Mesenchymal stem cell (in vitro differentiated cells and primary cell): ENCODE data around the gene ACOX1.

Source experiments
- DNase-seq: peaks from one replicate; pipeline ENCODE4 v3.0.0-alpha.2; 2013
- H2AFZ ChIP-seq: one replicate; pipeline ENCODE4 v1.6.1; 2013; ENCODE audit warnings: low read depth, mild to moderate bottlenecking, control low read depth, inconsistent platforms, low read length, moderate library complexity
- H2AK5ac ChIP-seq: 2 replicates; pipeline ENCODE4 v1.6.1; 2013; ENCODE audit warnings: low read length, moderate library complexity, mild to moderate bottlenecking, inconsistent platforms; ENCODE audit not compliant: severe bottlenecking
- H2BK120ac ChIP-seq: one replicate; pipeline ENCODE4 v1.6.1; 2013; ENCODE audit warnings: low read depth, mild to moderate bottlenecking, inconsistent platforms, low read length, moderate library complexity
- H2BK12ac ChIP-seq, 2 experiments: one replicate each; pipeline ENCODE4 v1.6.1; 2013; ENCODE audit warnings: inconsistent platforms in 2 of 2, low read length in 2 of 2, mild to moderate bottlenecking in 2 of 2, moderate library complexity in 2 of 2, control low read depth in 1 of 2
- H2BK15ac ChIP-seq: one replicate; pipeline ENCODE4 v1.6.1; 2013; ENCODE audit warnings: mild to moderate bottlenecking, low read depth, inconsistent platforms; ENCODE audit not compliant: poor library complexity, severe bottlenecking
- H2BK5ac ChIP-seq: 2 replicates; pipeline ENCODE4 v1.6.1; 2013; ENCODE audit warnings: low read depth, mild to moderate bottlenecking, low read length, control low read depth, inconsistent platforms; ENCODE audit not compliant: poor library complexity, severe bottlenecking
- H3K14ac ChIP-seq, 2 experiments: one replicate each; pipeline ENCODE4 v1.6.1; 2013; ENCODE audit warnings: inconsistent platforms in 2 of 2, low read length in 2 of 2, control low read depth in 1 of 2, mild to moderate bottlenecking in 1 of 2, moderate library complexity in 1 of 2
- H3K18ac ChIP-seq, 2 experiments: one replicate each; pipeline ENCODE4 v1.6.1; 2013; ENCODE audit warnings: inconsistent platforms in 2 of 2, low read length in 2 of 2, control low read depth in 1 of 2, low read depth in 1 of 2, mild to moderate bottlenecking in 1 of 2
- H3K23ac ChIP-seq, 2 experiments: one replicate each; pipeline ENCODE4 v1.6.1; 2013; ENCODE audit warnings: inconsistent platforms in 2 of 2, low read length in 2 of 2, mild to moderate bottlenecking in 2 of 2, moderate library complexity in 2 of 2, control low read depth in 1 of 2
- H3K27ac ChIP-seq: 2 replicates; pipeline ENCODE4 v1.5.1; 2013; ENCODE audit warnings: mild to moderate bottlenecking, moderate library complexity, low read length, control low read depth, inconsistent platforms; ENCODE audit not compliant: poor library complexity, severe bottlenecking
- H3K27me3 ChIP-seq, 2 experiments: 2 replicates each; pipeline versions ENCODE4 v1.6.1 to v1.7.0; 2013; ENCODE audit warnings: low read length in 2 of 2, mild to moderate bottlenecking in 2 of 2, moderate library complexity in 2 of 2, control low read depth in 1 of 2, inconsistent platforms in 1 of 2; ENCODE audit not compliant: control insufficient read depth in 1 of 2, insufficient read depth in 1 of 2
- H3K36me3 ChIP-seq, 2 experiments: 2 replicates each; pipeline versions ENCODE4 v1.6.1 to v1.7.0; 2013; ENCODE audit warnings: low read length in 2 of 2, control low read depth in 1 of 2, inconsistent platforms in 1 of 2, low read depth in 1 of 2, mild to moderate bottlenecking in 1 of 2; ENCODE audit not compliant: insufficient read depth in 2 of 2, control insufficient read depth in 1 of 2
- H3K4ac ChIP-seq, 2 experiments: one replicate each; pipeline ENCODE4 v1.6.1; 2013; ENCODE audit warnings: inconsistent platforms in 2 of 2, low read length in 2 of 2, mild to moderate bottlenecking in 2 of 2, moderate library complexity in 2 of 2, control low read depth in 1 of 2, low read depth in 1 of 2
- H3K4me1 ChIP-seq: 2 replicates; pipeline ENCODE4 v1.6.1; 2013; ENCODE audit warnings: low read depth, low read length, control low read depth; ENCODE audit not compliant: control insufficient read depth, insufficient read depth
- H3K4me2 ChIP-seq: 2 replicates; pipeline ENCODE4 v1.6.1; 2013; ENCODE audit warnings: low read length, mild to moderate bottlenecking, inconsistent platforms; ENCODE audit not compliant: poor library complexity, severe bottlenecking
- H3K4me3 ChIP-seq, 2 experiments: 2 replicates each; pipeline versions ENCODE4 v1.5.1 to v1.7.0; 2013; ENCODE audit warnings: low read length in 2 of 2, mild to moderate bottlenecking in 2 of 2, control low read depth in 1 of 2, low read depth in 1 of 2; ENCODE audit not compliant: insufficient read depth in 1 of 2
- H3K79me1 ChIP-seq: replicated peaks from 2 replicates; pipeline ENCODE4 v1.6.1; 2013; ENCODE audit warnings: mild to moderate bottlenecking, control low read depth, low read length, inconsistent platforms; ENCODE audit not compliant: poor library complexity, severe bottlenecking
- H3K9ac ChIP-seq: 2 replicates; pipeline ENCODE4 v1.7.0; 2013; ENCODE audit warnings: mild to moderate bottlenecking, low read length, moderate library complexity
- H3K9me3 ChIP-seq: 2 replicates; pipeline ENCODE4 v1.7.0; 2013; ENCODE audit warnings: mild to moderate bottlenecking, low read length; ENCODE audit not compliant: control insufficient read depth
- H4K8ac ChIP-seq: one replicate; pipeline ENCODE4 v1.6.1; 2013; ENCODE audit warnings: inconsistent platforms, mild to moderate bottlenecking, low read length, moderate library complexity
- H4K91ac ChIP-seq: one replicate; pipeline ENCODE4 v1.6.1; 2013; ENCODE audit warnings: mild to moderate bottlenecking, low read length, inconsistent platforms
- WGBS: methylation state at CpG from one replicate; pipeline ENCODE4 v1.1.7; 2013; ENCODE audit warnings: mixed read lengths; 5-methylcytosine and 5-hydroxymethylcytosine counted together

Gene ACOX1

DNA sequence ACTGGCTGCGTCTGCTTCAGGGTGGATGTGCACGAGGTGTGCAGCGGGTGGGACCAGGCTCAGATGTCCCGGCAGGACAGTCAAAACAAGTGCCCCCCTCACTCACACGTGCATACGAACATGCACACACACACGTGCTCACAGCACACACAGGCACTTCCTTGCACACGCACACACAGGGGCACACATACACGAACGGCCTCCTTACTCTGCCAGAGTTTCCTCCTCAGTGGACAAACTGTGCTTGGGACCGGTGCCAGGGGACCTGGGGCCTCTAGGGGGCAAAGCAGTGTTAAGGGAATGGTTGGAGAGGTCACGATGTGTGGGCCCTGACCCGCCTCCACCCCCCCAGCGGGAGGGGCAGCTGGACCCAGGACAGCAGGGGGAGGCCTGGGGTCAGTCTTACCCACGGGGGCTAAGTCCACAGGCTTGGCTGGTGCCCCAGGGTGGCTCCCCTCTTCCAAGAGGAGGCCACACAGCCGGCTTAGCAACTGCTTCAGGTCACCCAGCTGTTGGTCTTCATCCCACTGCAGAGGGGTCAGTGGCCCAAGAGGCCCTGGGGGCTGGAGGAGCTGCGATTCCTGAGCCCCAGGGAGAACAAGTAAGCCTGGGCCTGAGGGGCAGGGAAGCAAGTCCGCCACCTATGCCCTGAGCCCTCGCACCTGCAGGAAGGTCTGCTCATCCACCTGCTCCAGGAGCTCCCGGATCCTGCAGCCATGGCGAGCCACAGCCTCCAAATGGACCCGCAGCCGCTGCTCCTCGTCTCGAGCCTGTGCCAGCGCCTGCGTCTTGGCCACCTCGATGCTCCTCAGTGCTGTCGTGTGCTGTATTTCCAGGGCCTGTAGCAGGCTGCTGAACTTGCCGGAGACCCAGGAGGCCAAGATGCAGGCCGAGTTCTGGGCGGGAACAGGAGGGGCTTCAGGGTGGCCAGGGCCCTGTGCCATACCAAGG lies 87.1 kb downstream of the ACOX1 start:
- no peak overlapping the region for H3K18ac ChIP-seq
- H4K91ac ChIP-seq = peak overlapping the region; percentile 2
- no peak overlapping the region for H3K4me2 ChIP-seq
- no peak overlapping the region for H2BK5ac ChIP-seq
- H2AFZ ChIP-seq = no peak overlapping the region
- no peak overlapping the region for H2BK12ac ChIP-seq
- H2BK15ac ChIP-seq = no peak overlapping the region
- H4K8ac ChIP-seq = no peak overlapping the region
- no peaks in the 10 kb centered on the region for H3K9me3 ChIP-seq
- H3K27ac ChIP-seq = no peak overlapping the region
- H3K4me1 ChIP-seq = peaks cover 24% of the 10 kb centered on the region
- 93% methylated on average over 31 of the region's 32 CpGs for WGBS
- H3K4me3 ChIP-seq = no peak overlapping the region
- H3K9ac ChIP-seq = no peak overlapping the region
- H3K36me3 ChIP-seq = peaks cover 32 to 37% of the 10 kb centered on the region in 2 experiments
- no peak for DNase-seq
- no peak overlapping the region for H3K4ac ChIP-seq
- no peak overlapping the region for H2AK5ac ChIP-seq
- H3K23ac ChIP-seq = no peak overlapping the region
- no peak overlapping the region for H2BK120ac ChIP-seq
- H3K14ac ChIP-seq = peak overlapping the region in 1 of 2 experiments; percentile 76
- peaks cover 22% of the 10 kb centered on the region for H3K79me1 ChIP-seq
- no peaks in the 10 kb centered on the region for H3K27me3 ChIP-seq
